GM12878 (cell line): ENCODE measurements around the gene DPM3. TPM values are rescaled to one million over a fixed set of nuclear protein-coding genes. Genes with fewer than 3 reads are reported as not detected.

Source experiments
- ATAC-seq: fragments of 200-7000 bp; cut with Tn5 transposase; 3 replicates; pipeline ENCODE4 v1.9.1; 2020; ENCODE audit warnings: mild to moderate bottlenecking, moderate library complexity
- BruUV-seq: library from RNA; stranded (reverse); fragments of 400-500 nt; replicated peaks from 2 replicates; lab custom pipeline; 2021; lab: Mats Ljungman, UMichigan
- CTCF ChIA-PET: fragments of 300-600 bp; sonication (Branson Sonifier 250); formaldehyde crosslinking; extraction: SDS; loops from one replicate; lab custom pipeline; 2021; ENCODE audit warnings: inconsistent platforms; lab: Yijun Ruan, JAX
- POLR2A ChIA-PET: fragments of 350-600 bp; formaldehyde crosslinking; extraction: SDS; loops from one replicate; lab custom pipeline; 2021; ENCODE audit warnings: inconsistent platforms; lab: Charles Lee
- RAD21 ChIA-PET: fragments of 300-600 bp; sonication (Branson Sonifier 250); formaldehyde crosslinking; loops from one replicate; lab custom pipeline; 2023; ENCODE audit warnings: antibody characterized with exemption; ENCODE audit not compliant: unreplicated experiment; lab: Charles Lee
- SMC1A ChIA-PET: fragments of 300-600 bp; sonication (Branson Sonifier 250); formaldehyde crosslinking; loops from one replicate; lab custom pipeline; 2023; ENCODE audit not compliant: unreplicated experiment, uncharacterized antibody; lab: Charles Lee
- DNase-seq: peaks from one replicate; pipeline ENCODE4 v3.0.0-alpha.2; 2011; ENCODE audit warnings: low read depth, low spot score
- FAIRE-seq: peaks from 3 replicates; lab custom pipeline; 2011; peaks lifted over from hg19 to GRCh38; lab: Jason Lieb, UNC
- H2AFZ ChIP-seq: 2 replicates; pipeline ENCODE4 v1.6.0; 2011; ENCODE audit warnings: low read depth, low read length, control low read depth; ENCODE audit not compliant: control insufficient read depth
- H3K27ac ChIP-seq: 2 replicates; pipeline ENCODE4 v1.5.1; 2011; ENCODE audit warnings: control low read depth; ENCODE audit not compliant: control insufficient read depth, insufficient read depth
- H3K27me3 ChIP-seq, 2 experiments: replicated peaks in 1 of 2; 2 replicates each; pipeline versions ENCODE4 v1.6.0 to v1.6.1; 2011; ENCODE audit warnings: low read length in 1 of 2; ENCODE audit not compliant: control insufficient read depth in 2 of 2, insufficient read depth in 2 of 2
- H3K36me3 ChIP-seq, 2 experiments: 2 replicates each; pipeline ENCODE4 v1.5.1; 2011; ENCODE audit warnings: low read length in 1 of 2; ENCODE audit not compliant: control insufficient read depth in 2 of 2, insufficient read depth in 2 of 2
- H3K4me1 ChIP-seq: 2 replicates; pipeline ENCODE4 v1.6.1; 2011; ENCODE audit warnings: mild to moderate bottlenecking, low read length, moderate library complexity, mixed read lengths; ENCODE audit not compliant: control insufficient read depth, insufficient read depth
- H3K4me2 ChIP-seq: 2 replicates; pipeline ENCODE4 v1.6.0; 2011; ENCODE audit warnings: control low read depth; ENCODE audit not compliant: control insufficient read depth, insufficient read depth
- H3K4me3 ChIP-seq: fragments of 200-600 bp; sonication (generic); 2 replicates; pipeline ENCODE4 v1.5.1; 2016
- H3K79me2 ChIP-seq: 2 replicates; pipeline ENCODE4 v1.6.0; 2011; ENCODE audit warnings: low read length; ENCODE audit not compliant: control insufficient read depth, insufficient read depth
- H3K9ac ChIP-seq: 2 replicates; pipeline ENCODE4 v1.8.0; 2011; ENCODE audit warnings: low read length, control low read depth, mixed read lengths; ENCODE audit not compliant: control insufficient read depth, insufficient read depth
- H3K9me3 ChIP-seq: replicated peaks from 3 replicates; pipeline ENCODE4 v1.5.1; 2011; ENCODE audit warnings: mild to moderate bottlenecking, low read length; ENCODE audit not compliant: control insufficient read depth, insufficient read depth
- H4K20me1 ChIP-seq: 2 replicates; pipeline ENCODE4 v1.6.0; 2011; ENCODE audit not compliant: control insufficient read depth, insufficient read depth
- JUNB ChIP-seq: IDR thresholded peaks from 2 replicates; pipeline ENCODE4 v1.6.1; 2016; ENCODE audit warnings: antibody characterized with exemption, mild to moderate bottlenecking
- KLF5 ChIP-seq: fragments of 450-650 bp; IDR thresholded peaks from 2 replicates; pipeline ENCODE4 v1.6.1; 2014; ENCODE audit warnings: mild to moderate bottlenecking; ENCODE audit not compliant: partially characterized antibody
- MYB ChIP-seq: fragments of 150-350 bp; IDR thresholded peaks from 2 replicates; pipeline ENCODE4 v1.6.1; 2014; ENCODE audit warnings: mild to moderate bottlenecking, low read depth, low read length, borderline replicate concordance
- MYC ChIP-seq: IDR thresholded peaks from 2 replicates; pipeline ENCODE4 v1.6.1; 2011; ENCODE audit warnings: mild to moderate bottlenecking, low read length, moderate library complexity, inconsistent platforms; ENCODE audit not compliant: insufficient read depth, insufficient replicate concordance, insufficient read length, severe bottlenecking
- PML ChIP-seq: IDR thresholded peaks from 2 replicates; pipeline ENCODE4 v1.6.1; 2012; ENCODE audit warnings: low read length, inconsistent platforms
- POLR2AphosphoS2 ChIP-seq: IDR thresholded peaks from 2 replicates; pipeline ENCODE4 v1.6.1; 2011; ENCODE audit warnings: low read depth, mild to moderate bottlenecking, low read length, improper control_type of control experiment, moderate library complexity
- RBBP5 ChIP-seq: fragments of 200-600 bp; sonication (generic); conservative IDR thresholded peaks from 2 replicates; pipeline ENCODE4 v1.6.1; 2016
- TAF1 ChIP-seq: IDR thresholded peaks from 2 replicates; pipeline ENCODE4 v1.6.1; 2011; ENCODE audit warnings: mild to moderate bottlenecking, low read depth, low read length, borderline replicate concordance
- ZSCAN29 ChIP-seq: fragments of 450-650 bp; IDR thresholded peaks from 2 replicates; pipeline ENCODE4 v1.6.1; 2017; ENCODE audit warnings: mild to moderate bottlenecking, moderate library complexity
- ZZZ3 ChIP-seq: IDR thresholded peaks from 2 replicates; pipeline ENCODE4 v1.6.1; 2011; ENCODE audit warnings: low read depth; ENCODE audit not compliant: control insufficient read depth, insufficient read length
- WGBS: methylation state at CpG from one replicate; pipeline ENCODE4 v1.1.6; 2016; ENCODE audit warnings: low lambda C conversion rate; ENCODE audit not compliant: insufficient replicate concordance, insufficient coverage; ENCODE audit errors: missing lambda C conversion rate; 5-methylcytosine and 5-hydroxymethylcytosine counted together
- in situ Hi-C: fragments of 300-500 bp; cut with MboI; formaldehyde crosslinking; loops from 9 replicates; pipeline ENCODE4 v1.14.3; 2018; ENCODE audit warnings: mixed read lengths
- intact Hi-C: fragments of 100-400 bp; cut with micrococcal nuclease; formaldehyde crosslinking; loops from one replicate; pipeline ENCODE4 v1.14.2; 2022; ENCODE audit not compliant: unreplicated experiment
- polyA plus RNA-seq, 11 experiments: library from polyadenylated mRNA; depleted of rRNA in 4 of 11; unstranded in 6 of 11; stranded (reverse) in 5 of 11; fragments of >200 nt; fragmentation: Nextera tagmentation in 4 of 11; fragmentation: Illumina TruSeq in 1 of 11; extraction: Ambion mirVana in 4 of 11; extraction: Trizol in 1 of 11; gene quantifications; 1 replicate in 1 of 11; 2 replicates in 10 of 11; pipeline versions ENCODE4 v1.2.1 to v1.2.3, GENCODE V29; 2011 to 2016; ENCODE audit warnings: inconsistent platforms in 2 of 11, missing spikeins in 2 of 11, low read depth in 1 of 11
- total RNA-seq, 4 experiments: library from RNA; depleted of rRNA in 3 of 4; stranded (reverse); fragments of >200 nt in 3 of 4; fragmentation: Illumina TruSeq in 1 of 4; extraction: Trizol in 1 of 4; gene quantifications; 2 replicates each; pipeline versions ENCODE4 v1.2.1 to v1.2.3, GENCODE V29; 2013 to 2021
- TF ChIP-seq, protein P1 (sequence below): fragments of 450-650 bp; IDR thresholded peaks from 2 replicates; pipeline ENCODE4 v1.6.1; 2016; ENCODE audit warnings: mild to moderate bottlenecking, moderate library complexity, borderline replicate concordance

The DPM3 gene
- total and polyA plus RNA-seq, 10 of the 15 experiments (the other 5 are each of a cell fraction or from before 2014, with no cell fraction given): 5.9 to 78.7 (median 25.7) TPM

DNA sequence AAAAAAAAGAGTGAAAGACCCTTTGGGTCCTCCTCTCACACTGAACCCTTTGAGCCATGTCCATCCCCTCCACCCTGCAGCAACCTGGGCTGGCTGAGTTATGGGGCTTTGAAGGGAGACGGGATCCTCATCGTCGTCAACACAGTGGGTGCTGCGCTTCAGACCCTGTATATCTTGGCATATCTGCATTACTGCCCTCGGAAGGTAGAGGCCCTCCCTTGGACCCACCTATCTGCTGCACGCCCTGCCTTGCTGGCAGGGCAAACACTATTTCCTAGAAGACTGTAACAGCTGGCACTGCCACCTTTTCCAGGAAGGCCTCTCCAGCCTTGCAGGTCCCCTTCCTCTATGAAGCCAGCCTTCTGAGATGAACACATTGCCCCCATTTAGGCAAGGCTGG is 3.6 kb downstream of the DPM3 start:
- H3K27ac ChIP-seq: peak overlapping the region; percentile 97
- peaks cover 30% of the 10 kb centered on the region for H3K79me2 ChIP-seq
- H3K4me3 ChIP-seq: peak overlapping the region; percentile 90
- peak overlapping the region; percentile 97 for H3K9ac ChIP-seq
- peak overlapping the region; percentile 29 for H2AFZ ChIP-seq
- FAIRE-seq (no peak), ATAC-seq (peak; percentile 4), DNase-seq (no peak)
- ChIA-PET SMC1A (interaction anchor here (0.6 to 1.4 kb wide), 6 partner anchors 9 to 329 kb away, joined by 3 to 6 read pairs (median 4); partner anchors contain the start of gene KRTCAP2), POLR2A (interaction anchor here (0.6 to 2.9 kb wide), 12 partner anchors 10 to 199 kb away, joined by 3 to 18 read pairs (median 4); partner anchors contain the start of gene KRTCAP2), RAD21 (interaction anchor here (0.6 to 2.6 kb wide), 5 partner anchors 20 to 45 kb away, joined by 3 to 9 read pairs (median 6); partner anchors contain the start of gene KRTCAP2), CTCF (interaction anchor here (1.0 to 6.0 kb wide), 5 partner anchors 8 to 36 kb away, joined by 3 to 37 read pairs (median 4); partner anchors contain the start of genes KRTCAP2 and TRIM46)
- BruUV-seq: no TSS peak
- peaks cover 13% of the 10 kb centered on the region for H3K4me1 ChIP-seq
- H3K27me3 ChIP-seq: no peaks in the 10 kb centered on the region
- H3K36me3 ChIP-seq: peaks cover 0 to 3% of the 10 kb centered on the region in 2 experiments; a peak in 2 of 4 replicates
- WGBS: 2% methylated on average over 6 of the region's 6 CpGs
- no peaks in the 10 kb centered on the region for H4K20me1 ChIP-seq
- intact Hi-C loops (loop anchor here (5.0 kb wide), 1 partner anchor 36 kb away; the partner anchor contains the start of genes KRTCAP2 and TRIM46), in situ Hi-C loops (no loop called here)
- H3K9me3 ChIP-seq: no peaks in the 10 kb centered on the region
- TF ChIP-seq PML (no peak), POLR2AphosphoS2 (0 out of 2 replicates have a peak, but pooled peaks have one; percentile 43)
- H3K4me2 ChIP-seq: peak overlapping the region; percentile 100

DNA sequence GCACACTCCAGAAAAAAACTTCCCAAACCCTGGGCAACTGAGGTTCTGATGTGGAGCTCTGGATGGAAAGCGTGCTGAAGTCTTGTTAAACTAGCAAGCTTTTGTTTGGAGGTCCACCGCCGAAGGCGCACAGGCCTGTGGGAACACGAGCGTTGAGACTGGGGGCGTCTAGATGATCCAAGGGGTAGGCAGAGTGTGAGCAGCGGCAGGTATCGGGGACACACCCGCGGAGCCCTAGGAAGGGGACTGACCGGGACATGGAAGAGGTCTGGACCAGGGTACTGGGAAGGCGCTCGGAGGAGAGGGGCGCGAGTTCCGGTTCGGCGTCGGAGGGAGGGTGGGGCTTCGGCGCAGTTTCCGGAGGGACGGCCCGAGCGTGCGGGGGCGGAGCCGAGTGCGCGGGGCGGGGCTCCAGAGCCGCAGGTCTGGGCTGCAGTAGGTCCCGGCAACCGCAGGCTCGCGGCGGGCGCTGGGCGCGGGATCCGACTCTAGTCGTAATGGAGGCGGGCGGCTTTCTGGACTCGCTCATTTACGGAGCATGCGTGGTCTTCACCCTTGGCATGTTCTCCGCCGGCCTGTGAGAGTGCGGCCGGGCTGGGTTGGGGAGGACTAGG is 4.8 kb downstream of the DPM3 start, which contains the start of gene SLC50A1:
SLC50A1 (plus strand) TSS at position 438 of the 614 bp plus-strand sequence; CDS start at position 498, 60 bp downstream.
- under 1% methylated on average over 33 of the region's 52 CpGs for WGBS
- TF ChIP-seq MYB (no peak), RBBP5 (no peak), ZZZ3 (no peak), JUNB (no peak), TAF1 (peak; percentile 60; the same call in 1 of the 2 replicates), MYC (no peak), KLF5 (peak; percentile 66), ZSCAN29 (no peak)
- TF ChIP-seq, protein P1, sequence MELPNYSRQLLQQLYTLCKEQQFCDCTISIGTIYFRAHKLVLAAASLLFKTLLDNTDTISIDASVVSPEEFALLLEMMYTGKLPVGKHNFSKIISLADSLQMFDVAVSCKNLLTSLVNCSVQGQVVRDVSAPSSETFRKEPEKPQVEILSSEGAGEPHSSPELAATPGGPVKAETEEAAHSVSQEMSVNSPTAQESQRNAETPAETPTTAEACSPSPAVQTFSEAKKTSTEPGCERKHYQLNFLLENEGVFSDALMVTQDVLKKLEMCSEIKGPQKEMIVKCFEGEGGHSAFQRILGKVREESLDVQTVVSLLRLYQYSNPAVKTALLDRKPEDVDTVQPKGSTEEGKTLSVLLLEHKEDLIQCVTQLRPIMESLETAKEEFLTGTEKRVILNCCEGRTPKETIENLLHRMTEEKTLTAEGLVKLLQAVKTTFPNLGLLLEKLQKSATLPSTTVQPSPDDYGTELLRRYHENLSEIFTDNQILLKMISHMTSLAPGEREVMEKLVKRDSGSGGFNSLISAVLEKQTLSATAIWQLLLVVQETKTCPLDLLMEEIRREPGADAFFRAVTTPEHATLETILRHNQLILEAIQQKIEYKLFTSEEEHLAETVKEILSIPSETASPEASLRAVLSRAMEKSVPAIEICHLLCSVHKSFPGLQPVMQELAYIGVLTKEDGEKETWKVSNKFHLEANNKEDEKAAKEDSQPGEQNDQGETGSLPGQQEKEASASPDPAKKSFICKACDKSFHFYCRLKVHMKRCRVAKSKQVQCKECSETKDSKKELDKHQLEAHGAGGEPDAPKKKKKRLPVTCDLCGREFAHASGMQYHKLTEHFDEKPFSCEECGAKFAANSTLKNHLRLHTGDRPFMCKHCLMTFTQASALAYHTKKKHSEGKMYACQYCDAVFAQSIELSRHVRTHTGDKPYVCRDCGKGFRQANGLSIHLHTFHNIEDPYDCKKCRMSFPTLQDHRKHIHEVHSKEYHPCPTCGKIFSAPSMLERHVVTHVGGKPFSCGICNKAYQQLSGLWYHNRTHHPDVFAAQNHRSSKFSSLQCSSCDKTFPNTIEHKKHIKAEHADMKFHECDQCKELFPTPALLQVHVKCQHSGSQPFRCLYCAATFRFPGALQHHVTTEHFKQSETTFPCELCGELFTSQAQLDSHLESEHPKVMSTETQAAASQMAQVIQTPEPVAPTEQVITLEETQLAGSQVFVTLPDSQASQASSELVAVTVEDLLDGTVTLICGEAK: peak; percentile 86

More for the DNA sequence above, 4.8 kb downstream of the DPM3 start, which contains the start of gene SLC50A1:
- peak within 1 kb of the TSS; percentile 75 for H2AFZ ChIP-seq
- H4K20me1 ChIP-seq: no peaks in the 10 kb centered on the region
- H3K4me3 ChIP-seq: peak within 1 kb of the TSS; percentile 90
- no peaks in the 10 kb centered on the region for H3K9me3 ChIP-seq
- peak within 1 kb of the TSS; percentile 97 for H3K9ac ChIP-seq
- POLR2A ChIA-PET: interaction anchor here (0.5 to 2.9 kb wide), 9 partner anchors 11 to 296 kb away, joined by 3 to 18 read pairs (median 3); partner anchors contain the start of gene KRTCAP2
- peaks cover 13% of the 10 kb centered on the region for H3K4me1 ChIP-seq
- peaks cover 0 to 3% of the 10 kb centered on the region in 2 experiments; a peak in 2 of 4 replicates for H3K36me3 ChIP-seq
- peak within 1 kb of the TSS; percentile 100 for H3K4me2 ChIP-seq
- DNase-seq (peak; percentile 66), ATAC-seq (peak; percentile 89), FAIRE-seq (no peak)
- H3K27me3 ChIP-seq: no peaks in the 10 kb centered on the region
- CTCF ChIA-PET: interaction anchor here (0.6 to 6.0 kb wide), 11 partner anchors 12 to 1631 kb away, joined by 3 to 37 read pairs (median 4); partner anchors contain the start of genes KRTCAP2 and TRIM46
- H3K79me2 ChIP-seq: peaks cover 30% of the 10 kb centered on the region
- intact Hi-C loops (loop anchor here (5.0 kb wide), 1 partner anchor 37 kb away; the partner anchor contains the start of genes KRTCAP2 and TRIM46), in situ Hi-C loops (no loop called here)
- SMC1A ChIA-PET: interaction anchor here (0.8 to 2.4 kb wide), 6 partner anchors 16 to 44 kb away, joined by 3 to 6 read pairs (median 3); no protein-coding TSS in a partner anchor
- no TSS peak for BruUV-seq
- RAD21 ChIA-PET: interaction anchor here (1.0 to 2.6 kb wide), 6 partner anchors 15 to 50 kb away, joined by 3 to 9 read pairs (median 5); partner anchors contain the start of gene KRTCAP2
- peak within 1 kb of the TSS; percentile 97 for H3K27ac ChIP-seq
